D721Med (cell line): ENCODE measurements around the gene EIF4G2.
"Not testable (repeated sequence)": the region's sequence is repeated elsewhere in the genome, so short reads cannot be mapped to it uniquely, and the experiment has no call there.

Experiments used
- DNase-seq: peaks from one replicate; pipeline ENCODE4 v3.0.0; 2011; ENCODE audit warnings: low spot score; ENCODE audit not compliant: insufficient read length
- FAIRE-seq: peaks from 2 replicates; lab custom pipeline; 2011; peaks lifted over from hg19 to GRCh38; lab: Jason Lieb, UNC
- TF ChIP-seq, protein P1 (sequence below): IDR thresholded peaks from 2 replicates; pipeline ENCODE4 v1.5.1; 2012; ENCODE audit warnings: mild to moderate bottlenecking, control low read depth; ENCODE audit not compliant: insufficient read depth; ENCODE audit errors: missing control alignments

The EIF4G2 gene

DNA sequence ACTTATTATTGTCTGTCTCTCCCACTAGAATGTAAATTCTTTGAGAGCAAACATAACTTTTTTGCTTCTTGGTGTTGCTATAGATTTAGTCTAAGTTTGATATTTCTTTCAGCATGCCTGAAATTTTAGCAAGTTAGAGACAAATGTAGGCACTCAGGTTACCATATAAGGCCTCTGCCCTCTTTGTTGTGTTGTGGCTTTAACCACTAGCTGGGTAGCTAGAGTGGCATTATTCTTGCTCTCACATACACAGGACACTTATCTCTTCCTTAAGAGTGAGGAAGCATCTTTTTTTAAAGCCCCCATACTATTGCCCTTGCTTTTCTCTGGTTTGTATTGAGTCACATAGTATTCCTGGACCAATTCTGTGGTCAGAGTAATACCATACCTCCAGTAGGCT is 37.9 kb upstream of the EIF4G2 start:
- FAIRE-seq, result no peak
- no peak for DNase-seq
- TF ChIP-seq, protein P1, sequence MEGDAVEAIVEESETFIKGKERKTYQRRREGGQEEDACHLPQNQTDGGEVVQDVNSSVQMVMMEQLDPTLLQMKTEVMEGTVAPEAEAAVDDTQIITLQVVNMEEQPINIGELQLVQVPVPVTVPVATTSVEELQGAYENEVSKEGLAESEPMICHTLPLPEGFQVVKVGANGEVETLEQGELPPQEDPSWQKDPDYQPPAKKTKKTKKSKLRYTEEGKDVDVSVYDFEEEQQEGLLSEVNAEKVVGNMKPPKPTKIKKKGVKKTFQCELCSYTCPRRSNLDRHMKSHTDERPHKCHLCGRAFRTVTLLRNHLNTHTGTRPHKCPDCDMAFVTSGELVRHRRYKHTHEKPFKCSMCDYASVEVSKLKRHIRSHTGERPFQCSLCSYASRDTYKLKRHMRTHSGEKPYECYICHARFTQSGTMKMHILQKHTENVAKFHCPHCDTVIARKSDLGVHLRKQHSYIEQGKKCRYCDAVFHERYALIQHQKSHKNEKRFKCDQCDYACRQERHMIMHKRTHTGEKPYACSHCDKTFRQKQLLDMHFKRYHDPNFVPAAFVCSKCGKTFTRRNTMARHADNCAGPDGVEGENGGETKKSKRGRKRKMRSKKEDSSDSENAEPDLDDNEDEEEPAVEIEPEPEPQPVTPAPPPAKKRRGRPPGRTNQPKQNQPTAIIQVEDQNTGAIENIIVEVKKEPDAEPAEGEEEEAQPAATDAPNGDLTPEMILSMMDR, result no peak

DNA sequence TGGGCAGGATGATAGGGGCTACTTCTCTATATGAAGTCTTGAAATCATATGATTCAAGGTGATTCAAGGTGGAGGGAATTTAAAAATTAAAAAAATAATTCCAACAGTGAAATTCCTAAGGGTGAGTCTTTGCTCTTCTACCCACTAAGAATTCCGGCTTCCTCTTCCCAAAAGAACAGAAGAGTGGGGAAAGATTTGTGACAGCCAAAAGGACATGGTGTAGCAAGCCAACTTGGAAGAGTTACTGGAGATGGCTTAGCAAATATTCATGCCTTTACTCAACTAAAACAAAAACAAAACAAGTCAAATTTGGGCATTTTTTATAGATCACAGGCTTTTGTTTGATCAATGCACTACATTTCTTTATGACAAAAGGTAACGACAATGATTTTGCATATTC is 36.9 kb upstream of the EIF4G2 start:
- DNase-seq (no peak), FAIRE-seq (no peak)
- TF ChIP-seq, protein P1, result no peak

DNA sequence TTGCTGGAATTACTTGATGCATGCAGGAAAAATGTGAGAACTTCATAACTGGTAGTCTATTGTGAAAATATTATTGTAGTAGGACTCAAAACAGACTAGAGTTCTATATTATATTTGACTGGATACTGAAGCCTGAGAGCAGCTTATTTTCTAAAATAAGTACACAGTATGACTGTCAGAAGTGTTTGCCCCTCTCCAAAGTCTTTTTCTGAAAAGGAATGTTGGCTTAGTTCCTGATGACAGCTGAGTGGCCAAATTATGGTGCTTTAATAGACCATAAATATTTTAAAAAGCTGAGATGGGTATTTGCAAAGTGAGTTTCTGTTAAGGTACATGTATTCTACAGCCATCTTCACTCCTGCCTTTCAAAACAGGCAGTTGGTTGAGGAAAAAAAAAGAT is 36.1 kb upstream of the EIF4G2 start:
- DNase-seq (no peak), FAIRE-seq (no peak)
- TF ChIP-seq, protein P1, result no peak

DNA sequence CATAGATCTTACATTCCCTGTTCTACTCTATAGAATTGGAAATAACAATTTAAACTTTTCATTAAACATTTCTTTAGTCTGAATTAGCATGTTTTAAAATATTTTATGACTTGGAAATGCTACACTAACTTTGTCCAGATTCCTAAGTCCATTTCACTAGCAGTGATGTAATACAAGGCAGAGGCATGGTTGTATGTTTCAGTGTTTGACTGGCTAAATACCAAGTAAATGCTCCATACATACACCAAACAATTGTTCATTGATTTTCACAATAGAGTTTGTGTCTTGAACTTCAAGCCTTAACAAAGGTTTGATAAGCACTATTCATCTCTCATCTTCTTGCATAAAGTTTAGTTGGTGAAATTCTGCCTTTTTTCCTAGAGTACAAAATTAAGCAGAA is 35.6 kb upstream of the EIF4G2 start:
- FAIRE-seq, result no peak
- TF ChIP-seq, protein P1, result no peak
- no peak for DNase-seq

DNA sequence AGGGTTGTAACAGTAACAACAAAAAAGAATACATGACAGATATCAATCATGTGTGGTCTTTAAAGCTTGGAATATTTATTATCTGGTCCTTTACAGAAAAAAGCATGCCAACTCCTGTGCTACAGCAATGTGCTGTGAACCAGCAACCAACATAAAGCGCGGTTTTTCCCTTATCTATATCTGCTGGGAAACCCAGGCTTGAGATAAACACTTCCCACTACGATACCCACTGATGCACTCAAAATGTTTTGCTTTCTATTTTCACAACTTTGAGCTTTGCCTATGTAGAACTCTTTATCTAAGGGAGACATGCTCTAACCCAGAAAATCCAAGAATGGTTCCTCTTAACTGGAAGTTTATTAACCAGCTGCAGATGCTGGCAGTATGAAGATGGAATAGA is 30.2 kb upstream of the EIF4G2 start:
- no peak for FAIRE-seq
- TF ChIP-seq, protein P1, result no peak
- no peak for DNase-seq

DNA sequence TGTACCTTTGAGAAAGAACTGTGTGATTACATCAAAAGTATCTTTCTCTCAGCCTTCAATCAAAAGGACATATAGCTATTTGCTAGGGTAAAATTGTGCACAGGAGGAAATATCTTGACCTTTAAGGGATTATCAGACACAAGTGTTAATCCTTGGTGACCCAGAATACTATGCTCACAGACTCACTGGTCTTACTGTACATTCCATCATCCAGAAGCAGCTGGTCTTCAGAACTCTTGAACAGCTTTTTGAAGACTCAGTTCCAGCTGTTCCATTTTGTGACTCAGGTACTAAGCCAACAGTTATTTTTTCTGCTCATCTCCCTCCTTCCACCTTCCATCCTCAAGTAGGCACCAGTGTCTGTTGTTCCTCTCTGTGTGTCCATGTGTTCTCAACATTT is 29.4 kb upstream of the EIF4G2 start:
- DNase-seq, result no peak
- TF ChIP-seq, protein P1, result no peak
- FAIRE-seq, result no peak

DNA sequence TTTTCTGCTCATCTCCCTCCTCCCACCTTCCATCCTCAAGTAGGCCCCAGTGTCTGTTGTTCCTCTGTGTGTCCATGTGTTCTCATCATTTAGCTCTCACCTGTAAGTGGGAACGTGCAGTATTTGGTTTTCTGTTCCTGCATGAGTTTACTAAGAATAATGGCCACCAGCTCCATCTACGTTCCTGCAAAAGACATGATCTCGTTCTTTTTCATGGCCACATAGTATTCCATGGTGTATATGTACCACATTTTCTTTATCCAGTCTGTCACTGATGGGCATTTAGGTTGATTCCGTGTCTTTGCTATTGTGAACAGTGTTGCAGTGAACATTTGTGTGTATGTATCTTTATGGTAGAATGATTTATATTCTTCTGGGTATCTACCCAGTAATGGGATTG is 28.2 kb upstream of the EIF4G2 start:
- not testable (repeated sequence) for DNase-seq, FAIRE-seq

DNA sequence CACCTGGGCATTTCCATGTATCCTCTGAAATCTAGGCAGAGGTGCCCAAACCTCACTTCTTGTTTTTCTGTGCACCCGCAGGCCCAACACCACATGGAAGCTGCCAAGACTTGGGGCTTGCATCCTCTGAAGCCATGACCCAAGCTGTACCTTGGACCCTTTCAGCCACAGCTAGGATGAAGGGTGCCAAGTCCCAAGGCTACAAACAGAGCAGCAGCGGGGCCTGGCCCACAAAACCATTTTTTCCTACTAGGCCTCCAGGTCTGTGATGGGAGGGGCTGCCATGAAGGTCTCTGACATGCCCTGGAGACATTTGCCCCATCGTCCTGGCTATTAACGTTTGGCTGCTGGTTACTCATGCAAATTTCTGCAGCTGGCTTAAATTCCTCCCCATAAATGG is 20.4 kb upstream of the EIF4G2 start:
- no peak for DNase-seq
- FAIRE-seq, result no peak
- TF ChIP-seq, protein P1, result no peak
